ENCODE data around the gene PRR33.

Gene PRR33

GRCh38 chr11:1861435-1862411 lies 30.0 kb downstream of the PRR33 start:
- DNase-seq, result no peak

GRCh38 chr11:1860108-1860507 lies 31.6 kb downstream of the PRR33 start:
- no peak for DNase-seq

GRCh38 chr11:1859004-1859403 lies 32.7 kb downstream of the PRR33 start:
- no peak for DNase-seq

- DNase-seq, result no peak
These were observed 33.1 kb downstream of the PRR33 start for GRCh38 chr11:1858576-1858975.

DNA sequence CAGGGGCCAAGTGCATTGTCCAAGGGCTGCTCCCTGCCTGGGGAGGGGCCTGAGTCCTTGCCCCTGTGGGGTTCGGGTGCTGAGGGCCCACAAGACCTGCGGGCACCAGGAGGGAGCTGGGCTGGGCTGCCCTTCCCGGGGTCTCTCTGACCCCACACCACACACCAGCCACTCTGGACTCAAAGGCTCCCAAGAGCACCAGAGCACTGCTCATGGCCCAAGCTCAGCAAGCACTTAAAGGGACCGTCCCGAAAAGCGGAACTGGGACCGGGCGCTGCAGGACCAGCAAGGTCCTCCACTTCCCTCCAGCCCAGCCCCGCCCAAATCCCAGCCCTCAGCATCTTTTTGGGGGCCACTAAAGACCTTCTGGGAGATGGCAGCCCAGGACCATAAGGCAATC lies 33.5 kb downstream of the PRR33 start:
- DNase-seq, result no peak

DNA sequence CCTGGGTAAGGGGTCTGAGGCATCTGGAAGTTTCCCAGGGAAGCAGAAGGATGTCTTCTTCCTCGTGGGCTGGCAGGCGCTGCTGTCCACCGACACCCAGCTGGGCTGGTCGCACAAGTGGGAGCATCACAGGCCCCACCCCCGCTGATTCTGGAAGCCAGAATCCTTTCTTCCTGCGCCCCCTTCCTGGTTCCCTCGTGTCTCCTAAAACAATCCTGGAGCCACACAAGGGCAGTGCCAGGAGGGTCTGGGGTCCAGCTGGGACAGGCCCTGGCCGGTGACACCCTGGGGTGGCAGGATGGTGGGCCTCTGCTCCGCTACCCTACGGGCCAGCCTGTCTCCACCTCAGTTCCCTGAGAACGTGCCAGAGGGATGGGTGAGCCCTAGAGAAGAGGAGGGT lies 34.6 kb downstream of the PRR33 start:
- DNase-seq, result no peak

GRCh38 chr11:1856306-1857005 lies 35.2 kb downstream of the PRR33 start:
- DNase-seq, result no peak

DNA sequence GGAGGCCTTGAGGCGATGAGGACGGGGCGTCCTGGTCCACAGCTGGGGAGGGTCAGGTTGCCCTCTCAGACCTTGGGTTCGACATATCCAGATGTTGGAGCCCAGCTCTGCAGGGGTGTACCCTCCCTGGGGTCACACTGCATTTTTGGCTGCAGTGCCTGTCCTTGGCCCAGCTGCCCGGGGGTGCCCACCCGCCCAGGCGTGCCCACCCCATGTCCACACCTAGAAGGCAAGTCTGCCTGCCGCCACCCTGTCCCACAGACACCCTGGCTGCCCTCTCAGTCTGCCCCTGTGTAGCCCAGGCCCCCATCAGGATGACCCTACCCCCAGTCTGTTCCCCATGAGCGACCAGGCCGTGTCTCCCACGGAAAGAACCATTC lies 35.8 kb downstream of the PRR33 start:
- DNase-seq, result no peak

- DNase-seq, result no peak
These were observed 36.5 kb downstream of the PRR33 start for GRCh38 chr11:1854949-1855885.

GRCh38 chr11:1854132-1854948 lies 37.4 kb downstream of the PRR33 start:
- no peak for DNase-seq

DNA sequence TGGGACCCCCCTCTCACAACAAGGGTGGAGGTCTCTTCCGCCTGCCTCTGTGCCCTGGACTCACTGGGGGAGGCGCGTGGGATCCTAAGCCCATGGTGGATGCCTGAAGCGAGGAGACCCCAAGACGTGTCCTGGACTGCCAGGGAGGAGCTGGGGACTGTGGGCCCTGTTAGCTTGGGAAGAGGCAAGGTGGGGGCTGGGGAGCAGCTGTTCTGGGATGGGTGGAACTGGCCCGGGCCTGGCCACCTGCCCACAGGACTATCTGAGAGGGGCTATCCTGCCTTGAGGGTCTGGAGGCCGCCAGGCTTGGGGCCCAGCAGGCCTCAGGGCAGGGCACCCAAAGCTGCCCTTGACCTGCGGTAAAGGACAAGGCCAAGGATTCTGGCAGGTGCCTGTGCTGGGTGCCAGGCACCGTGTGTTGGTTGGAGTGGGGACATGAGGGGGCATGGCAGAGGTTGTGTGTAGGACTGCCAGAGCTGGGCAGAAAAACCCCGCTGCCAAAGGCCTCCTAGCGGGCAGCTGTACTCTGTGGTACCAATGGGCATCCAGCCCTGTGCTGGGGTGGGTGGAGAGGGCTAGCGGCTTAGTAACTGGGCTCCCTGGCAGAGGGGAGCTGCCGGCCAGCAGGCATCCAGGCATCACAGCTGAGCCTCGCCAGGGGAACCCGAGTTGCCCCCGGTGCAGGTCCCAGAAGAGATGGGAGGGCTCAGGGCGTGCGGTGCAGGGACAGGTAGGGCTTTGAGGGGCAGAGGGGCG lies 38.1 kb downstream of the PRR33 start:
- DNase-seq, result no peak

DNA sequence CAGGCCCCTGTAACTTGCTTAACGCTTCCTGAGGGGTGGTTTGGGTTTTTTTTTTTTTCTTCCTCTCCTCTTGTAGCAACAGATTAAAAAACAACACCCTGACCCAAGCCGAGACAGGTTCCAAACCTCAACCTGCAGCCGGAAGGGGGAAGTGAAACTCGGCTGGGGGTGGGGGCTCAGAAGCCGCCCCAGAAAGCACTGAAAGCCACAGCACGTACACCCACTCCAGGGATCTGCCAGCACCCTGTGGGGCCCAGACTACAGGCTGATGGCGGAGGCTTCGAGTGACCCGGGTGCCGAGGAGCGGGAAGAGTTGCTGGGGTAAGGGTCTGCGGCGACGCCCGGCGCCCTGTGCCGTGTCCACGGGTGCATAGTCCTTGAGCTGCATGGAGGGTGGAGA lies 38.8 kb downstream of the PRR33 start, which contains the start of gene LSP1:
Gene LSP1, plus strand, starts transcription at position 208 of the 400 bp plus-strand sequence. Its CDS starts 61 bp downstream, at position 269.
- DNase-seq, result no peak

DNA sequence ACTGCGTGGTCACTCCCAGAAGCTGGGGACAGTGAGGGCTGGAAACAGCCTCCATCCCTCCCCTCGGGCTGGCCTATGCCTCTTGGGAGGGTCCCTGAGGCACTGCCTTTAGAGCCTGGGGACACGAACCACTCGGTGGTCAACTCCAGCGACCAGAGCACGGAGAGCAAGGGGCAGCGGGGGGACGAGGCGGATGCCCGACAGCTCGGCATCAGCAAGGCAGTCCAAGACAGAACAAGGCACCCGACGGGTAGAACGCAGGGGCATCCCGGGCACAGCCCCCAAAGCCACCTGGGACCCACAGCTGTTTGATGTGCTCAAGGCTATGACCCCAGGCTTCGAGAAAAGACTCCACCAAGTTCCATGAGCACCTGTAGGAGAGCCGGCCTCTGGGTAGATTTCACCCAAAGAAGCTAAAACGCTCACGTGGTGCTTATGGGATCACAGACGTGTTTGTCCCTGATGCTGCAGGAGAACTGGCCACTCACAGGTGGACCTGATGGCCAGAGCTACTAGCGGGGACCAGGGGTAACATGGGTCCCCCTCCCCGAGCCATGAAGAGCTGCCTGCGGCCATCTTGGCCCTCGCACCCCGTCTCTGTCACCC lies 39.3 kb downstream of the PRR33 start:
- DNase-seq, result no peak

DNA sequence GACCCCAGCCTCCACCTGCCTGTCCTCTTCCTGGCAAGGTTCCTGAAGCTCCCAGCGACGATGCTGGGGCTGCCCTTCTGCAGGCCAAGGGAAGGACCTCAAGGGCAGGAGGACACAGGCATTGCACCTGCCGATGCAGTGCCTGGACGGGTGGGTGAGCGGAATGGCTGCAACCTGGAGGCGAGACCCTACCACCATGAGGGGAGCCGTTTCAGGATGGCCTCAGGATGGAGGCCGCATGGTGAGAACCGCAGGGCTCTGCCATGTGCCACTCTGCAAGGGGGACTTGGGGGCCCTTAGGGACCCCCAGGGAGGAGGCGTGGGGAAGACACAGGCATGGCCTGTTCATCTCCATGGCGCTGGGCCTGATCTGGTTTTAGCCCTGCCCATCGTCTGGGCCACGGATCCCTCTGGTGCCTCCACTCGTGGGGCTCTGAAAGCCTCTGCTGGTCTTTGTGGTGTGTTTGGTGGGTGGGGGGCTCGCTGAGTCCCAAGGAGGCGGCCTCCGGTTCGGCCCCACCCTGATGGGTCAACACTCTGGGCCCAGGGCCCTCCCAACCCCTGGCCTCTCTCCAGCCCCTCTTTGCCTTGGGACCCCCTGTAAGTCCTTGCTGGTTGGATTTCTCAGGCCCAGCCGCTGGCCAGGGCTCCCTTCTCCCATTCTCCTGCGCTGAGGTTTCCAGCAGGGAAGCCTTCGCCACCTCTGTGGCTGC lies 40.1 kb downstream of the PRR33 start:
- no peak for DNase-seq

DNA sequence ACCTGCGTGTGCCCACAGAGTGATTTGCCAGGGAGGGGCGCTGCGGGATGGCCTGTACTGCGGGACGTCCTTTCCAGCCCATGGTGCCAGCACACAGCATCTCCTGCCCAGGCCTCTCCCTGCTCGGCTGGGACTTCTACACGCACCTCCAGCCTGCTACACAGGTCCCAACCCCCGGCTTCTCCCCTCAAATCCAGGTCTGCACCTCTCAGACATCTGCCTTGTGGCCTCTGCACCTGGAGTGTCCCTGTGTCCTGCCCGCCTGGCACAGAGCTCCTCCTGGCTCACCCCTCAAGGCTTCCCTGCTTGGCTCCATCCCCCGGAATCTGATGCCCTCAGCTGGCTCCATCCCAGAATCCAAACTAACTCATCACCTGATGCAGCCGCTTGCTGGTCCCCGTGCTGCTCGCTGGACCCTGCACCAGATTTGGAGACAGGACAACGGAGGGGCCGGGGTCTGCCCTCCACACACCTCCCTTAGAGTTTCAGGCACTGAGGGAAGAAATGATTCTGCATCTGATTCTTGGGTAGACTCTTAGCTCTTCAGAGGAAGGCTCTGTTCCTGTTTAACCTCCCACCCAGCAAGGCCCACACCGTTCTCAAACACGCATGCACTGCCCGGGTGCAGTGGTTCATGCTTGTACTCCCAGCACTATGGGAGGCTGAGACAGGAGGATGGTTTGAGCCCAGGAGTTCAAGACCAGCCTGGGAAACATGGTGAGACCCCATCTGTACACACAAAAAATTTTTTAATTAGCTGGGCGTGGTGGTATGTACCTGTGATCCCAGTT lies 42.9 kb downstream of the PRR33 start:
- no peak for DNase-seq

- no peak for DNase-seq
These were observed 43.6 kb downstream of the PRR33 start for GRCh38 chr11:1847926-1848639.

- no peak for DNase-seq
These were observed 44.5 kb downstream of the PRR33 start for GRCh38 chr11:1847006-1847735.

GRCh38 chr11:1846453-1846932 lies 45.2 kb downstream of the PRR33 start:
- DNase-seq, result no peak

Measured in left hindlimb (tissue), 1 donor.